OCI-LY7 (cell line): ENCODE results near the gene NPM3.

Source experiments
- EZH2phosphoT487 ChIP-seq: fragments of 200-600 bp; sonication (generic); IDR thresholded peaks from 2 replicates; pipeline ENCODE4 v1.6.1; 2018; ENCODE audit warnings: low read depth, borderline replicate concordance, mild to moderate bottlenecking, mixed run types, antibody characterized with exemption, low read length, moderate library complexity, mixed read lengths
- TF ChIP-seq, protein P1 (sequence below): fragments of 200-600 bp; sonication (generic); conservative IDR thresholded peaks from 2 replicates; pipeline ENCODE4 v1.5.1; 2014; ENCODE audit warnings: mild to moderate bottlenecking, antibody characterized with exemption, low read length, moderate library complexity, mixed read lengths

DNA sequence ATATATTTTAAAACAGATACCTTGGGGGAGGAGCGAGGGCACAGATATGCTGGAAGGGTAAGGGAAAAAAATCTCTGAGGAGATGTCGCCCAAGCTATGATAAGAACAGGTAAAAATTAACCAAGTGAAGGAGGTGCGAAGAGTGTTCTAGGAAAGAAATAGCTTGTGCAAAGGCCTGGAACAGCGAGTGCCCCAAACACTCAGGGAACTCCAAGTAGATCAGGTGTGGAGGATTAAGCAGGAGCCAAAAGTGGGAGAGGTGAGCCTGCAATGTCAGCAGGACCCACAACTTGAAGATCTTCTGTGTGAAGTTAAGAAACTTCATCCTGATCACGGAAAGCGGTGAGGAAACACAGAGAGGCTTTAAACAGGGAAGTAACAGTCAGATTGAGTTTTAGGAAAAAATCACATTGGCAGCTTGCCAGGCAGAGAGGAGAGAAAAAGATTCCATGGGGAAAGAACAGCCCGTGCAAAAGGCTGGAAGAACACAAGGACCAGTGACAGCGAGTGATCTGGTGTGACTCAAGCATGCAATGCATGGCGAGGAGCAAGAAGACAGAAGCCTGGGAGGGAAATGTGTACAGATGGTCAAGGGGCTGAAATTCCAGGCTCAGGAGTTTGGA is 38.1 kb downstream of the NPM3 start:
- TF ChIP-seq, protein P1, sequence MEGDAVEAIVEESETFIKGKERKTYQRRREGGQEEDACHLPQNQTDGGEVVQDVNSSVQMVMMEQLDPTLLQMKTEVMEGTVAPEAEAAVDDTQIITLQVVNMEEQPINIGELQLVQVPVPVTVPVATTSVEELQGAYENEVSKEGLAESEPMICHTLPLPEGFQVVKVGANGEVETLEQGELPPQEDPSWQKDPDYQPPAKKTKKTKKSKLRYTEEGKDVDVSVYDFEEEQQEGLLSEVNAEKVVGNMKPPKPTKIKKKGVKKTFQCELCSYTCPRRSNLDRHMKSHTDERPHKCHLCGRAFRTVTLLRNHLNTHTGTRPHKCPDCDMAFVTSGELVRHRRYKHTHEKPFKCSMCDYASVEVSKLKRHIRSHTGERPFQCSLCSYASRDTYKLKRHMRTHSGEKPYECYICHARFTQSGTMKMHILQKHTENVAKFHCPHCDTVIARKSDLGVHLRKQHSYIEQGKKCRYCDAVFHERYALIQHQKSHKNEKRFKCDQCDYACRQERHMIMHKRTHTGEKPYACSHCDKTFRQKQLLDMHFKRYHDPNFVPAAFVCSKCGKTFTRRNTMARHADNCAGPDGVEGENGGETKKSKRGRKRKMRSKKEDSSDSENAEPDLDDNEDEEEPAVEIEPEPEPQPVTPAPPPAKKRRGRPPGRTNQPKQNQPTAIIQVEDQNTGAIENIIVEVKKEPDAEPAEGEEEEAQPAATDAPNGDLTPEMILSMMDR, result no peak
- no peak for TF ChIP-seq EZH2phosphoT487
